CD4-positive, alpha-beta T cell (primary cell): ENCODE measurements around the gene HIVEP1. TPM values are rescaled to one million over a fixed set of nuclear protein-coding genes. Genes with fewer than 3 reads are reported as not detected.

Experiments
- ATAC-seq: fragments of 200-7000 bp; cut with Tn5 transposase; one replicate; pipeline ENCODE4 v1.10.0; 2022; ENCODE audit warnings: mild to moderate bottlenecking; ENCODE audit not compliant: poor library complexity
- CTCF ChIA-PET: fragments of 350-600 bp; sonication (Branson Sonifier 250); formaldehyde crosslinking; loops from one replicate; lab custom pipeline; 2021; ENCODE audit warnings: antibody characterized with exemption, inconsistent platforms; lab: Charles Lee
- POLR2A ChIA-PET: fragments of 350-600 bp; sonication (Branson Sonifier 250); formaldehyde crosslinking; loops from one replicate; lab custom pipeline; 2021; ENCODE audit warnings: antibody characterized with exemption, inconsistent platforms; lab: Charles Lee
- DNase-seq, 14 experiments: peaks; one replicate each; pipeline ENCODE4 v3.0.0-alpha.2; 2013 to 2020; ENCODE audit warnings: mixed read lengths in 2 of 14
- H3K27ac ChIP-seq, 2 donors: one replicate each; pipeline versions ENCODE4 v1.5.1 to v1.7.0; 2013; ENCODE audit warnings: low read length in 2 of 2, low read depth in 1 of 2, mild to moderate bottlenecking in 1 of 2
- H3K27me3 ChIP-seq, 2 experiments: 1 replicate in 1 of 2; 2 replicates in 1 of 2; pipeline versions ENCODE4 v1.6.1 to v1.7.0; 2013; ENCODE audit warnings: low read length in 2 of 2, control low read depth in 1 of 2, mild to moderate bottlenecking in 1 of 2, moderate library complexity in 1 of 2; ENCODE audit not compliant: insufficient read depth in 2 of 2, control insufficient read depth in 1 of 2
- H3K36me3 ChIP-seq: one replicate; pipeline ENCODE4 v1.6.1; 2013; ENCODE audit warnings: low read length, control low read depth; ENCODE audit not compliant: insufficient read depth
- H3K4me1 ChIP-seq: one replicate; pipeline ENCODE4 v1.6.1; 2013; ENCODE audit warnings: low read length, control low read depth; ENCODE audit not compliant: insufficient read depth
- H3K4me3 ChIP-seq: one replicate; pipeline ENCODE4 v1.5.1; 2013; ENCODE audit warnings: mild to moderate bottlenecking, low read length, moderate library complexity
- H3K9me3 ChIP-seq, 2 experiments: 1 replicate in 1 of 2; 2 replicates in 1 of 2; pipeline versions ENCODE4 v1.6.1 to v1.7.0; 2013; ENCODE audit warnings: low read length in 2 of 2, mild to moderate bottlenecking in 2 of 2, control low read depth in 1 of 2, moderate library complexity in 1 of 2; ENCODE audit not compliant: control insufficient read depth in 1 of 2, insufficient read depth in 1 of 2
- H3K27ac Mint-ChIP-seq: one replicate; pipeline ENCODE4 v1.8.0; 2020; ENCODE audit warnings: mixed read lengths
- H3K27me3 Mint-ChIP-seq: one replicate; pipeline ENCODE4 v1.8.0; 2021; ENCODE audit warnings: mixed read lengths
- H3K36me3 Mint-ChIP-seq: one replicate; pipeline ENCODE4 v1.8.0; 2021; ENCODE audit warnings: low read depth, mixed read lengths
- H3K4me1 Mint-ChIP-seq: one replicate; pipeline ENCODE4 v1.8.0; 2021; ENCODE audit warnings: low read depth, mixed read lengths
- H3K4me3 Mint-ChIP-seq: one replicate; pipeline ENCODE4 v1.8.0; 2020; ENCODE audit warnings: mild to moderate bottlenecking, mixed read lengths
- H3K9me3 Mint-ChIP-seq: one replicate; pipeline ENCODE4 v1.8.0; 2020; ENCODE audit warnings: mixed read lengths
- intact Hi-C, 2 experiments: fragments of 100-400 bp; cut with DNase I in 1 of 2; cut with micrococcal nuclease in 1 of 2; formaldehyde crosslinking; loops; one replicate each; pipeline versions ENCODE4 v1.15.1 to v1.9.0; 2023 to 2025; cut with DNase I, micrococcal nuclease
- total RNA-seq, 174 experiments: library from RNA in 2 of 174; stranded (reverse) in 2 of 174; gene quantifications; one replicate each; pipeline ENCODE4 v1.2.3 and lab custom pipeline; 2021 to 2026
- TF ChIP-seq, protein P1 (sequence below): fragments of 200-600 bp; IDR thresholded peaks from one replicate; pipeline ENCODE4 v1.8.0; 2022; ENCODE audit warnings: antibody characterized with exemption, mild to moderate bottlenecking

Gene HIVEP1
- total RNA-seq, 2 experiments from 2014 or later: 76.3 to 78.8 TPM

DNA sequence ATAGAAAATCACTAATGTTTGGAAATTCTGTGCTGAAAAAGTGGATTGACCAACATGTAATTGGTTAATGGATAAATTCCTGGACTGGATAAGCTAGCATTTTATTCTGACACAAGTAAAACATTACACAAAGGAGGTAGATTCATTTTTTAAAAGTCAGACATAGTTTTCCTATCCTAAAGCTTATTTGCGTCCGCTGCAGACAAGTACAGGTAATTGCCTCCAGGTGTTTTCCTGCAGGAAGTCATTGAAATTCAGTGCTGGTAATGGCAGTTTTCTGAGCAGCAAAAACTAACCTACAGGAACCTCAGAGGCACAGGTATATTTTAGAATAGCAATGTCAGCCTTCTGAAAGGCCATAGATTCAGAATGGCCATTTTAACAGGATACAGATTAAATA, 20.0 kb upstream of the HIVEP1 start:
- intact Hi-C loops: no loop called here
- ChIA-PET POLR2A (interaction anchor here (0.6 kb wide), 1 partner anchor 45 kb away, joined by 3 read pairs; no protein-coding TSS in a partner anchor), CTCF (no interaction called here)
- Mint-ChIP-seq H3K27me3 (no peaks in the 10 kb centered on the region), H3K9me3 (no peaks in the 10 kb centered on the region), H3K4me1 (no peaks in the 10 kb centered on the region), H3K36me3 (no peaks in the 10 kb centered on the region), H3K4me3 (no peak overlapping the region), H3K27ac (no peak overlapping the region)
- Histone ChIP-seq H3K27ac (no peak overlapping the region), H3K4me3 (no peak overlapping the region), H3K4me1 (no peaks in the 10 kb centered on the region), H3K27me3 (no peaks in the 10 kb centered on the region), H3K36me3 (no peaks in the 10 kb centered on the region), H3K9me3 (no peaks in the 10 kb centered on the region)
- no peak for DNase-seq
- no peak for ATAC-seq
- TF ChIP-seq, protein P1, sequence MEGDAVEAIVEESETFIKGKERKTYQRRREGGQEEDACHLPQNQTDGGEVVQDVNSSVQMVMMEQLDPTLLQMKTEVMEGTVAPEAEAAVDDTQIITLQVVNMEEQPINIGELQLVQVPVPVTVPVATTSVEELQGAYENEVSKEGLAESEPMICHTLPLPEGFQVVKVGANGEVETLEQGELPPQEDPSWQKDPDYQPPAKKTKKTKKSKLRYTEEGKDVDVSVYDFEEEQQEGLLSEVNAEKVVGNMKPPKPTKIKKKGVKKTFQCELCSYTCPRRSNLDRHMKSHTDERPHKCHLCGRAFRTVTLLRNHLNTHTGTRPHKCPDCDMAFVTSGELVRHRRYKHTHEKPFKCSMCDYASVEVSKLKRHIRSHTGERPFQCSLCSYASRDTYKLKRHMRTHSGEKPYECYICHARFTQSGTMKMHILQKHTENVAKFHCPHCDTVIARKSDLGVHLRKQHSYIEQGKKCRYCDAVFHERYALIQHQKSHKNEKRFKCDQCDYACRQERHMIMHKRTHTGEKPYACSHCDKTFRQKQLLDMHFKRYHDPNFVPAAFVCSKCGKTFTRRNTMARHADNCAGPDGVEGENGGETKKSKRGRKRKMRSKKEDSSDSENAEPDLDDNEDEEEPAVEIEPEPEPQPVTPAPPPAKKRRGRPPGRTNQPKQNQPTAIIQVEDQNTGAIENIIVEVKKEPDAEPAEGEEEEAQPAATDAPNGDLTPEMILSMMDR: no peak

DNA sequence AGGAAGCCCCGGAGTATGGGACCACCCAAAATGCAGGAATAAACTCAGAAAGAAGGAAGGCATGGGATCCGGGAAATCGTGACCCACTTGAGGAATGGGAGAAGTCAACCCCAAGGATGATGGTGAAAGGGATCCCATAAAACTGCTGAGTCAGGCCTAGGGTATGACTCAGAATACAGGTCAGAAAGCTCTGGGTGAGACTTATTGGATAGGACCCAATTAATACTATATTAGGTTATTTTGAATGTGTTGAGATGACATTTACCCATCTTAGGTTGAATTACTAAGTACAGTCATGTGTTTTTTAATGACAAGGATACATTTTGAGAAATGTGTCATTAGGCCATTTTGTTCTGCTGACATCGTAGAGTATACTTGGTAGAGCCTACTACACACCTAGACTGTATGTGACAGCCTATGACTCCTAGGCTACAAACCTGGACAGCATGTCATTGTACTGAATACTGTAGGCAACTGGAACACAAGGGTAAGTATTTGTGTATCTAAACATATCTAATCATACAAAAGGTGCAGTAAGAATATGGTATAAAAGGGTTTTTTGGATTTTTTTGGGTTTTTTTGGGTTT, 17.1 kb upstream of the HIVEP1 start:
- Mint-ChIP-seq H3K27ac (no peak overlapping the region), H3K27me3 (no peaks in the 10 kb centered on the region), H3K36me3 (no peaks in the 10 kb centered on the region), H3K9me3 (no peaks in the 10 kb centered on the region), H3K4me1 (no peaks in the 10 kb centered on the region), H3K4me3 (no peak overlapping the region)
- TF ChIP-seq, protein P1: no peak
- intact Hi-C loops: no loop called here
- Histone ChIP-seq H3K4me1 (no peaks in the 10 kb centered on the region), H3K9me3 (no peaks in the 10 kb centered on the region), H3K36me3 (no peaks in the 10 kb centered on the region), H3K27ac (no peak overlapping the region), H3K4me3 (no peak overlapping the region), H3K27me3 (no peaks in the 10 kb centered on the region)
- ATAC-seq (no peak), DNase-seq (no peak)
- ChIA-PET CTCF (no interaction called here), POLR2A (no interaction called here)

DNA sequence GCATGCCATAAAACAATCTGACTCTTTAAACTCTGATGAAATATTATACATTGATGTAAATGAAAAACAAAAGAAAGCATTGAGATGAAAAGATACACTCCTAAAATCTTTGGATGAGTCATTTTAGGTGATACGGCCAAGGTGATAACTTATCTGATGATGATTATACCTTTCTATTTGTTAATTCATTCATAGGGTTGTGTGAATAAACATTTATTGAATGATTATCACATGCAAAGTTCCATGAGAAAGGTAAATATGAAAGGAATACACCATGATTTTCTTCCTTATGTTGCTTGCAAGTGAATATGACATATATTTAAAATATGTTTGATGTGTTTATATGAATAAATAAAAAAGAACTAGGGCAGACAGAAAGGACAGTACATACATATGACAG, 15.4 kb upstream of the HIVEP1 start:
- no peak overlapping the region for H3K4me3 ChIP-seq
- POLR2A ChIA-PET: interaction anchor here (1.7 kb wide), 1 partner anchor 10 kb away, joined by 5 read pairs; no protein-coding TSS in a partner anchor
- intact Hi-C loops: no loop called here
- Mint-ChIP-seq H3K4me1 (no peaks in the 10 kb centered on the region), H3K27me3 (no peaks in the 10 kb centered on the region), H3K36me3 (no peaks in the 10 kb centered on the region), H3K9me3 (no peaks in the 10 kb centered on the region), H3K27ac (no peak overlapping the region), H3K4me3 (no peak overlapping the region)
- no peaks in the 10 kb centered on the region for H3K36me3 ChIP-seq
- no peaks in the 10 kb centered on the region for H3K9me3 ChIP-seq
- no peaks in the 10 kb centered on the region for H3K4me1 ChIP-seq
- TF ChIP-seq, protein P1: no peak
- H3K27ac ChIP-seq: no peak overlapping the region
- ATAC-seq (no peak), DNase-seq (no peak)
- H3K27me3 ChIP-seq: no peaks in the 10 kb centered on the region
- CTCF ChIA-PET: no interaction called here
